ENCODE results near the gene VPS4A.

- TF ChIP-seq CTCF (IDR thresholded peaks at IDR 0.05; ENCODE audit: low read depth, low read length), result no peak
- TF ChIP-seq EZH2phosphoT487 (IDR thresholded peaks at IDR 0.05; ENCODE audit: low read depth), result no peak
These were observed 2.3 kb downstream of the VPS4A start for GRCh38 chr16:69313469-69313868.

Measured in OCI-LY3 (cell line).